Trophoblast cell (in vitro differentiated cells and primary cell): ENCODE data around the gene STXBP6.
A peak's percentile ranks its signal among the peaks of the same experiment; 100 is the strongest.

Experiments
- DNase-seq, 2 donors: peaks; one replicate each; pipeline ENCODE4 v3.0.0-alpha.2; 2016
- H2AFZ ChIP-seq: 2 replicates; pipeline ENCODE4 v1.6.1; 2013; ENCODE audit warnings: low read length, moderate library complexity, mild to moderate bottlenecking; ENCODE audit not compliant: insufficient read depth, poor library complexity
- H2AK5ac ChIP-seq: 2 replicates; pipeline ENCODE4 v1.6.1; 2013; ENCODE audit warnings: mild to moderate bottlenecking, low read length
- H2BK120ac ChIP-seq: 2 replicates; pipeline ENCODE4 v1.6.1; 2013; ENCODE audit warnings: low read length, mild to moderate bottlenecking, moderate library complexity; ENCODE audit not compliant: insufficient read depth, poor library complexity
- H2BK12ac ChIP-seq: 2 replicates; pipeline ENCODE4 v1.6.1; 2013; ENCODE audit warnings: mild to moderate bottlenecking, low read length, moderate library complexity
- H2BK5ac ChIP-seq: 2 replicates; pipeline ENCODE4 v1.6.1; 2013; ENCODE audit warnings: low read length, low read depth, moderate library complexity, mild to moderate bottlenecking; ENCODE audit not compliant: poor library complexity
- H3K14ac ChIP-seq: 2 replicates; pipeline ENCODE4 v1.6.1; 2013; ENCODE audit warnings: mild to moderate bottlenecking, low read length
- H3K18ac ChIP-seq: 2 replicates; pipeline ENCODE4 v1.6.1; 2013; ENCODE audit warnings: mild to moderate bottlenecking, low read length
- H3K23ac ChIP-seq: 2 replicates; pipeline ENCODE4 v1.6.1; 2013; ENCODE audit warnings: low read length
- H3K27ac ChIP-seq: 2 replicates; pipeline ENCODE4 v1.5.1; 2013; ENCODE audit warnings: low read depth, mild to moderate bottlenecking, inconsistent platforms, low read length, moderate library complexity
- H3K27me3 ChIP-seq: 2 replicates; pipeline ENCODE4 v1.6.1; 2013; ENCODE audit warnings: inconsistent platforms, mild to moderate bottlenecking, low read length, moderate library complexity; ENCODE audit not compliant: insufficient read depth
- H3K36me3 ChIP-seq, 2 experiments: 1 replicate in 1 of 2; 2 replicates in 1 of 2; pipeline ENCODE4 v1.6.1; 2013; ENCODE audit warnings: low read length in 2 of 2, mild to moderate bottlenecking in 2 of 2, moderate library complexity in 1 of 2; ENCODE audit not compliant: insufficient read depth in 2 of 2, control insufficient read depth in 1 of 2
- H3K4ac ChIP-seq: 2 replicates; pipeline ENCODE4 v1.6.1; 2013; ENCODE audit warnings: low read depth, mild to moderate bottlenecking, low read length, moderate library complexity
- H3K4me1 ChIP-seq, 2 experiments: 1 replicate in 1 of 2; 2 replicates in 1 of 2; pipeline ENCODE4 v1.6.1; 2013; ENCODE audit warnings: low read length in 2 of 2, mild to moderate bottlenecking in 2 of 2, moderate library complexity in 1 of 2; ENCODE audit not compliant: insufficient read depth in 2 of 2, control insufficient read depth in 1 of 2
- H3K4me2 ChIP-seq: 2 replicates; pipeline ENCODE4 v1.6.1; 2013; ENCODE audit warnings: inconsistent platforms, mild to moderate bottlenecking, low read length, moderate library complexity
- H3K4me3 ChIP-seq: 2 replicates; pipeline ENCODE4 v1.5.1; 2013; ENCODE audit warnings: mild to moderate bottlenecking, low read depth, low read length, inconsistent platforms
- H3K79me1 ChIP-seq: one replicate; pipeline ENCODE4 v1.6.1; 2013; ENCODE audit warnings: low read length
- H3K79me2 ChIP-seq: 2 replicates; pipeline ENCODE4 v1.6.1; 2013; ENCODE audit warnings: low read length, mild to moderate bottlenecking; ENCODE audit not compliant: control insufficient read depth, insufficient read depth, poor library complexity
- H3K9ac ChIP-seq: 2 replicates; pipeline ENCODE4 v1.6.1; 2013; ENCODE audit warnings: mild to moderate bottlenecking, low read length
- H3K9me3 ChIP-seq: 2 replicates; pipeline ENCODE4 v1.6.1; 2013; ENCODE audit warnings: low read depth, mild to moderate bottlenecking, control low read depth, inconsistent platforms, low read length; ENCODE audit not compliant: insufficient read depth
- H4K12ac ChIP-seq: 2 replicates; pipeline ENCODE4 v1.6.1; 2013; ENCODE audit warnings: low read depth, mild to moderate bottlenecking, low read length, moderate library complexity
- H4K8ac ChIP-seq: 2 replicates; pipeline ENCODE4 v1.6.1; 2013; ENCODE audit warnings: low read depth, mild to moderate bottlenecking, low read length, moderate library complexity
- H4K91ac ChIP-seq: one replicate; pipeline ENCODE4 v1.6.1; 2013; ENCODE audit warnings: low read depth, mild to moderate bottlenecking, low read length, moderate library complexity
- WGBS: extraction: QIAGEN DNeasy Blood & Tissue Kit; methylation state at CpG from one replicate; pipeline ENCODE4 v1.1.7; 2013; ENCODE audit warnings: missing lambda C conversion rate; ENCODE audit not compliant: insufficient read length, insufficient coverage; ENCODE audit errors: extremely low coverage; 5-methylcytosine and 5-hydroxymethylcytosine counted together

Gene STXBP6

GRCh38 chr14:24808412-24808811 is 241.5 kb downstream of the STXBP6 start:
- H3K4ac ChIP-seq, result no peak overlapping the region

GRCh38 chr14:24806061-24806678 is 243.8 kb downstream of the STXBP6 start:
- no peak overlapping the region for H2AK5ac ChIP-seq
- no peak overlapping the region for H3K9ac ChIP-seq
- H3K4me1 ChIP-seq, result no peaks in the 10 kb centered on the region
- no peak overlapping the region for H3K27ac ChIP-seq
- H4K12ac ChIP-seq, result no peak overlapping the region
- H3K4ac ChIP-seq, result no peak overlapping the region
- no peak overlapping the region for H3K4me2 ChIP-seq
- peak in 1 of 2 donors; percentile 58 for DNase-seq
- H3K79me2 ChIP-seq, result no peaks in the 10 kb centered on the region
- H3K79me1 ChIP-seq, result no peaks in the 10 kb centered on the region
- no peak overlapping the region for H2AFZ ChIP-seq
- H3K14ac ChIP-seq, result no peak overlapping the region
- H2BK120ac ChIP-seq, result no peak overlapping the region
- no peak overlapping the region for H2BK5ac ChIP-seq
- H3K18ac ChIP-seq, result no peak overlapping the region
- H3K4me3 ChIP-seq, result no peak overlapping the region
- H3K36me3 ChIP-seq, result no peaks in the 10 kb centered on the region
- H4K8ac ChIP-seq, result no peak overlapping the region
- no CpG with 5 or more reads among the region's 9 CpGs for WGBS
- no peaks in the 10 kb centered on the region for H3K27me3 ChIP-seq
- H4K91ac ChIP-seq, result no peak overlapping the region
- no peaks in the 10 kb centered on the region for H3K9me3 ChIP-seq
- no peak overlapping the region for H2BK12ac ChIP-seq
- H3K23ac ChIP-seq, result no peak overlapping the region

More at GRCh38 chr14:24808412-24808811, 241.5 kb downstream of the STXBP6 start:
- Histone ChIP-seq H3K36me3 (no peaks in the 10 kb centered on the region), H3K27ac (no peak overlapping the region), H4K91ac (no peak overlapping the region), H3K14ac (no peak overlapping the region), H4K12ac (no peak overlapping the region), H3K9ac (no peak overlapping the region), H2AFZ (no peak overlapping the region), H2AK5ac (no peak overlapping the region), H3K4me2 (no peak overlapping the region), H3K4me1 (no peaks in the 10 kb centered on the region), H2BK5ac (no peak overlapping the region), H3K18ac (no peak overlapping the region), H3K79me2 (no peaks in the 10 kb centered on the region), H4K8ac (no peak overlapping the region), H3K23ac (no peak overlapping the region), H3K4me3 (no peak overlapping the region), H3K27me3 (no peaks in the 10 kb centered on the region), H2BK12ac (no peak overlapping the region), H3K9me3 (no peaks in the 10 kb centered on the region), H2BK120ac (no peak overlapping the region), H3K79me1 (no peaks in the 10 kb centered on the region)
- WGBS, result no CpG with 5 or more reads among the region's 6 CpGs
- DNase-seq, result no peak

- Histone ChIP-seq H4K12ac (no peak overlapping the region), H2AFZ (no peak overlapping the region), H2BK12ac (no peak overlapping the region), H3K14ac (no peak overlapping the region), H3K27ac (no peak overlapping the region), H3K4ac (no peak overlapping the region), H3K9ac (no peak overlapping the region), H3K36me3 (no peaks in the 10 kb centered on the region), H2BK5ac (no peak overlapping the region), H3K4me1 (no peaks in the 10 kb centered on the region), H3K18ac (no peak overlapping the region), H4K8ac (no peak overlapping the region), H3K27me3 (no peaks in the 10 kb centered on the region), H2BK120ac (no peak overlapping the region), H3K23ac (no peak overlapping the region), H4K91ac (no peak overlapping the region), H3K79me1 (no peaks in the 10 kb centered on the region), H3K9me3 (no peaks in the 10 kb centered on the region), H3K4me2 (no peak overlapping the region), H2AK5ac (no peak overlapping the region), H3K4me3 (no peak overlapping the region), H3K79me2 (no peaks in the 10 kb centered on the region)
- peak in 1 of 2 donors; percentile 1 for DNase-seq
- no CpG with 5 or more reads among the region's 3 CpGs for WGBS
Measured at GRCh38 chr14:24804552-24805212, 245.3 kb downstream of the STXBP6 start.

- H2AFZ ChIP-seq, result no peak overlapping the region
- H2BK120ac ChIP-seq, result no peak overlapping the region
- H3K27ac ChIP-seq, result no peak overlapping the region
- no peaks in the 10 kb centered on the region for H3K79me2 ChIP-seq
- no peak overlapping the region for H4K8ac ChIP-seq
- no peak overlapping the region for H3K14ac ChIP-seq
- DNase-seq, result no peak
- no peak overlapping the region for H3K4me3 ChIP-seq
- no peak overlapping the region for H4K91ac ChIP-seq
- H2AK5ac ChIP-seq, result no peak overlapping the region
- H3K27me3 ChIP-seq, result no peaks in the 10 kb centered on the region
- no peak overlapping the region for H3K18ac ChIP-seq
- H2BK12ac ChIP-seq, result no peak overlapping the region
- no peaks in the 10 kb centered on the region for H3K9me3 ChIP-seq
- H2BK5ac ChIP-seq, result no peak overlapping the region
- H3K4me2 ChIP-seq, result no peak overlapping the region
- no peak overlapping the region for H3K4ac ChIP-seq
- no peak overlapping the region for H4K12ac ChIP-seq
- H3K79me1 ChIP-seq, result no peaks in the 10 kb centered on the region
- H3K36me3 ChIP-seq, result no peaks in the 10 kb centered on the region
- no peaks in the 10 kb centered on the region for H3K4me1 ChIP-seq
- no peak overlapping the region for H3K9ac ChIP-seq
- WGBS, result no CpG with 5 or more reads among the region's 10 CpGs
- no peak overlapping the region for H3K23ac ChIP-seq
Measured at GRCh38 chr14:24803933-24804494, 245.9 kb downstream of the STXBP6 start.
